Adrenal gland (tissue), 12 donors: ENCODE data around the gene GGA1. TPM values are rescaled to one million over a fixed set of nuclear protein-coding genes. Genes with fewer than 3 reads are reported as not detected.

ENCODE experiments used
- DNase-seq, 7 donors: peaks; one replicate each; pipeline ENCODE4 v3.0.0-alpha.2; 2019 to 2020
- H3K27ac ChIP-seq, 5 donors: fragments of 200-600 bp; sonication (generic) in 4 of 5; 1 replicate in 3 of 5; 2 replicates in 2 of 5; pipeline versions ENCODE4 v1.5.1 to v1.8.0; 2016 to 2020; ENCODE audit warnings: mild to moderate bottlenecking in 1 of 5
- H3K27me3 ChIP-seq: fragments of 200-600 bp; 2 replicates; pipeline ENCODE4 v1.8.0; 2021
- H3K36me3 ChIP-seq, 2 donors: fragments of 200-600 bp; replicated peaks in 1 of 2; 1 replicate in 1 of 2; 2 replicates in 1 of 2; pipeline versions ENCODE4 v1.5.1 to v1.8.0; 2018 to 2022
- H3K4me1 ChIP-seq, 2 donors: fragments of 200-600 bp; replicated peaks in 1 of 2; 1 replicate in 1 of 2; 2 replicates in 1 of 2; pipeline versions ENCODE4 v1.5.1 to v1.8.0; 2018 to 2021
- H3K4me3 ChIP-seq, 4 donors: fragments of 200-600 bp; sonication (generic) in 3 of 4; one replicate each; pipeline ENCODE4 v1.5.1; 2016 to 2018
- H3K9me3 ChIP-seq, 3 donors: fragments of 200-600 bp; sonication (generic) in 1 of 3; replicated peaks in 1 of 3; 1 replicate in 2 of 3; 2 replicates in 1 of 3; pipeline versions ENCODE4 v1.5.1 to v1.8.0; 2016 to 2021
- CTCF ChIP-seq, 6 experiments: fragments of 450-650 bp in 4 of 6; fragments of 200-600 bp in 2 of 6; sonication (generic) in 1 of 6; IDR thresholded peaks; 1 replicate in 5 of 6; 2 replicates in 1 of 6; pipeline versions ENCODE4 v1.5.1 to v1.8.0; 2016 to 2021; ENCODE audit warnings: antibody characterized with exemption in 6 of 6, mild to moderate bottlenecking in 2 of 6, moderate library complexity in 1 of 6
- POLR2A ChIP-seq, 2 donors: fragments of 450-650 bp; IDR thresholded peaks; one replicate each; pipeline ENCODE4 v1.6.1; 2017; ENCODE audit warnings: antibody characterized with exemption in 2 of 2, mild to moderate bottlenecking in 2 of 2, moderate library complexity in 1 of 2
- WGBS, 4 donors: extraction: QIAGEN DNeasy Blood & Tissue Kit in 2 of 4; methylation state at CpG; one replicate each; pipeline versions ENCODE4 v1.1.5 to v1.1.7; 2013 to 2017; 5-methylcytosine and 5-hydroxymethylcytosine counted together
- intact Hi-C, 2 donors: fragments of 100-400 bp; cut with DNase I; formaldehyde crosslinking; loops; one replicate each; pipeline versions ENCODE4 v1.14.1 to v1.15.0; 2022 to 2023
- polyA plus RNA-seq, 3 donors: library from polyadenylated mRNA; stranded (reverse); fragments of 200-250 nt in 2 of 3; fragments of 350-450 nt in 1 of 3; fragmentation: Illumina TruSeq in 1 of 3; extraction: RNeasy Lipid Tissue Mini Kit (QIAGEN cat#74804) in 1 of 3; gene quantifications; one replicate each; pipeline ENCODE4 v1.2.3, GENCODE V29; 2013 to 2014
- total RNA-seq, 9 donors: library from RNA; depleted of rRNA in 4 of 9; stranded (reverse); fragments of >200 nt in 4 of 9; fragments of 120-200 nt in 1 of 9; fragmentation: NEBNext Ultra II Directional in 1 of 9; extraction: Animal tissue kit (Norgen Biotek cat#: 25700) in 1 of 9; gene quantifications; one replicate each; pipeline versions ENCODE4 v1.1.0 to v1.2.4, GENCODE V29; 2013 to 2023
- donor health status: healthy with polysubstance abuse.
- donor health status: Bipolar disorder and iron deficiency.
- donor health status: DM: yes; HTN: yes; CAD: no.
- donor health status: DM: no; HTN: no; CAD: no.
- donor health status: DM: no; HTN: no; CAD: no.
- donor health status: DM: yes; HTN: yes; CAD: no.

GGA1 gene
- total and polyA plus RNA-seq, 12 donors, result 30.6 to 160 (median 65.6) TPM

- 54 to 80% (median 60%) methylated on average over 6 to 7 of the region's 7 CpGs for WGBS, 4 donors
- TF ChIP-seq POLR2A (IDR thresholded peaks at IDR 0.05), result no peak
- no peak for TF ChIP-seq CTCF (IDR thresholded peaks at IDR 0.05)
- peak overlapping the region in 2 of 5 donors; percentile 34 to 83 for H3K27ac ChIP-seq
Measured at GRCh38 chr22:37627121-37627520, 18.5 kb downstream of the GGA1 start.

GRCh38 chr22:37627545-37627944, 18.9 kb downstream of the GGA1 start:
- peaks cover 0 to 20% of the 10 kb centered on the region in 2 donors for H3K4me1 ChIP-seq
- peak overlapping the region in 2 of 5 donors; percentile 34 to 83 for H3K27ac ChIP-seq
- DNase-seq, result peak in 1 of 7 donors; percentile 26
- intact Hi-C loops, result no loop called here
- H3K9me3 ChIP-seq, result no peaks in the 10 kb centered on the region
- H3K27me3 ChIP-seq, result no peaks in the 10 kb centered on the region
- H3K4me3 ChIP-seq, result no peak overlapping the region
- peaks cover 0 to 25% of the 10 kb centered on the region in 2 donors for H3K36me3 ChIP-seq
- WGBS, 4 donors, result 55 to 84% (median 66%) methylated on average over 3 to 6 of the region's 6 CpGs
- TF ChIP-seq POLR2A (IDR thresholded peaks at IDR 0.05), result no peak
- TF ChIP-seq CTCF (IDR thresholded peaks at IDR 0.05), result no peak

More at GRCh38 chr22:37627121-37627520, 18.5 kb downstream of the GGA1 start:
- intact Hi-C loops, result no loop called here
- Histone ChIP-seq H3K9me3 (no peaks in the 10 kb centered on the region), H3K4me3 (no peak overlapping the region), H3K27me3 (no peaks in the 10 kb centered on the region), H3K4me1 (peaks cover 0 to 19% of the 10 kb centered on the region in 2 donors), H3K36me3 (peaks cover 0 to 29% of the 10 kb centered on the region in 2 donors)
- no peak for DNase-seq

- 79 to 92% (median 86%) methylated on average over 5 to 8 of the region's 8 CpGs for WGBS, 4 donors
- H3K4me1 ChIP-seq, result peaks cover 10 to 27% of the 10 kb centered on the region in 2 donors
- intact Hi-C loops, result no loop called here
Measured at GRCh38 chr22:37628830-37629229, 20.2 kb downstream of the GGA1 start.

GRCh38 chr22:37629928-37630327, 21.3 kb downstream of the GGA1 start:
- intact Hi-C loops, result no loop called here
- WGBS, 4 donors, result 71 to 91% (median 85%) methylated on average over 1 to 10 of the region's 10 CpGs
- no peaks in the 10 kb centered on the region for H3K27me3 ChIP-seq
- no peak overlapping the region for H3K4me3 ChIP-seq
- no peak for DNase-seq
- H3K4me1 ChIP-seq, result peaks cover 18 to 37% of the 10 kb centered on the region in 2 donors
- peaks cover 0 to 25% of the 10 kb centered on the region in 2 donors for H3K36me3 ChIP-seq
- TF ChIP-seq POLR2A (IDR thresholded peaks at IDR 0.05) (no peak), CTCF (IDR thresholded peaks at IDR 0.05) (no peak)
- H3K9me3 ChIP-seq, result no peaks in the 10 kb centered on the region
- no peak overlapping the region for H3K27ac ChIP-seq

More at GRCh38 chr22:37628830-37629229, 20.2 kb downstream of the GGA1 start:
- no peak overlapping the region for H3K4me3 ChIP-seq
- H3K9me3 ChIP-seq, result no peaks in the 10 kb centered on the region
- H3K27ac ChIP-seq, result peak overlapping the region in 1 of 5 donors; percentile 17
- no peaks in the 10 kb centered on the region for H3K27me3 ChIP-seq
- peaks cover 0 to 25% of the 10 kb centered on the region in 2 donors for H3K36me3 ChIP-seq
- DNase-seq, result no peak
- TF ChIP-seq CTCF (IDR thresholded peaks at IDR 0.05), result no peak
- TF ChIP-seq POLR2A (IDR thresholded peaks at IDR 0.05), result no peak
